Measurements from ENCODE around the gene ABLIM1.

Gene ABLIM1

DNA sequence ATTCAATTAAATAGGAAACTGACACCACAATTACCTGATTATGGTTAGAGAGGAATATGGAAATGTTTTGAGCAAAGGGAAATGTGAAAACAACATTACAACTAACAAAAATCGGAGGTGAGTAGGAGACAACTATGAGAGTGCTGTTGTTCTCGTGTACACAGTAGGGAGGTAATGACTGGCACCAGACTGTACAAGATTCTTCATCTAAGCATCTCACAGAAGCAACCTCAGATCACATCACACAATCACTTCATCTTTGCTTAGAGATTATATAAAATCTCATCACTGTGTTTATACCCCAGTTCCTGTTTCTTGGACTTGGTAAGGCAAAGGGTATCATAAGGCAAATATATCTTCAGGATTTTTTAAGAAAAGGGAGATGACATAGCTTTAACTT is 14.9 kb downstream of the ABLIM1 start:
- no peak for DNase-seq

DNA sequence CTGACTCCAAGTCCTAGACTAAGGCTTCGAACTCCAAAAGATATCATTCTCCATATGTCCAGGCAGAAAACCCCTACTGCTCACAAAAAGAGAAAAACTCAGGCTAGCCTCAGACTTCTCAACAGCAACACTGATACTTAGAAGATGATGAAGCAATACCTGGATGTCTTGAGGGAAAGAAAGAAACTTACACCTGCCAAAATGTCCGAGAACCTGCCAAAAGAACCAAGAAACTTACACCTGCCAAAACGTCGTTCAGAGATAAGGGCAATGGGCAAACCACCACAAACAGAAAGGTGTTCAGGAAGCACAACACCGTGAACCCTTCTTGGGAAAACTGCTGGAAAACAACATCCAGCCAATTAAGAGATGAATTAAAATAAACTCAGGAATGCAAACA is 15.3 kb downstream of the ABLIM1 start:
- DNase-seq: no peak

DNA sequence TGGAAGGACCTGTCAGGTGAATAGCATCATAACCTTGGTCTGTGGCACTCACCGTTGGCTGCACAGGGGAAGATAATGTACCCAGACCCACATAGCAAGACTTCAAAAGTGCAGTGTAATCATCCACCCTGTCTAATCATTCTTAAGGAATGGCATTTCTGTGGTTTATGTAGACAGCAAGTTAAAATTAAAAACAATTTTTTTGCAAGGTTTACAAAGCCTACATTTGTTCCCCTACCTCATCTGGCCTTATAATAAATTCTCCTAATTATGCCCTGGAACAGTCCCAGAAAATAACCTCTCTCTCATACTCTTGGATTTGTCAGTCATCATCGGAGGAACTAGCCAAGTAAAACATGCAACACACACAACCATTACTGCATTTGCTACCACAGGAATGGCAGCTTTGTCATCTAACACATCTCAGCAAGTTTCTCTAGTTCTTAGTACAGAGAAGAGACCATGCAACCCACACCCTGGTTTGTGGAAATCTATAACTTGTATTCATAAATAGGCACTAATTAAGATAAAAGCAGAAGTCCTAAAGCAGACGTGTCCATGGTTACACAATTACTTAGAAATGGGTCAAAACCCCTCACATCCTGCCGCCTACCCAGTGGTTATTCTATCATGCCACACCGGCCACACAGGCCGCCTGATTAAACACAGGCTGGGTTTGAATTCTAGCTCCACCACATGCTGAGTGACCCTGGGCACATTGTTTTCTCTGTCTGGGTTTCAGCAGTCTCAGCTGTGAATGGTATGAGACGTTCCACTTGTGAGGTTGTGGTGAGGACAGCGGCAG is 19.1 kb downstream of the ABLIM1 start:
- DNase-seq: no peak

DNA sequence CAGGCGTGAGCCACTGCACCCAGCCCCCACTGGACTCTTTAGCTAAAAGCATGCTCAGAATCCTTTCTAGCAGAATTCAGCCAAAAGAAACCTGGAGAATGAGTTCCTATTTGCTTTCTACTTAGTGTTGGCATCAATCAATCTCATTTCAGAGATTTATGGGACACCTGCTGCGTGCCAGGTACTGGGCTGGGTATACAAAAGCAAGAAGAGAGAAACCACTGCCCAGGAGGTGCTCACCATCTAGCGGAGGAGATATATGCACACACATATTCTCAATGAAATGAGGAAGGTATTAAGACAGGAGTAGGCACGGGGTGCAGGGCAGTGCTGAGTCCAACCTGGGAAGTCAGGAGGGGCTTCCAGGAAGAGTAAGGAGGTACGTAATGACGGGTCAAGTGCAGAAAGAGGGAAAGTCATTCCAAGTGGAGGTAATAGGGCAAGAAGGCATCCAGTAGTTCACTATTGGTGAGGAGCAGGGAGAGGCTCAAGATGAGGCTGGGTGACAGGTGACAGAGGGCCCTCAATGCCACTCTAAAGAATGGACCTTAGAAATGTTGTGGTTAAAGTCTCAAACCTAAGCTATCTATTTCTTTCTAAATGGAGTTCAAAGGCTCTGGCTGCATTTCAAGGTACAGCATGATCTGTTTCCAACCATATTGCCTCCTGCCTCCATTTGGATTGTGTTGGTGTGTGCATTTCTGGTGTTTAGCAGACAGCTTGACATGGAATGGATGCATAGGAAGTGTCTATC is 22.1 kb downstream of the ABLIM1 start:
- no peak for DNase-seq

DNA sequence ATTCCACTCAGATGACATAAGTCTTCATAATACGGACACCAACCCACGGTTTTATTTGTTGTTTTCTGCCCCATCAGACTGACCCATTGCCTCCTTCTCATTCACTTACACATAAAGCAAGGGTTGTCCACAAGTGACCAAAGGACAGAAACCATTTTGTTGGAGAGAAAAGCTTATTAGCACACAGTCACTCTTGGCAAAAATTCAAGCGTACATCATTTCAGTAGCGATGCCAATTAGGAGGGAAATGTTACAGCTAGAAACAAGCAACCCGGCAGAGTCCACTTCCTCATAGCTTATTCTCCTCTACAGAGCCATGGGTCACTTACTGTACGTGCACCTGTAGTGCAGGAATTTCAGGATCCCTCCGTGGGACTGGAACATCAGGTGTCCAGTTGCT is 23.0 kb downstream of the ABLIM1 start:
- no peak for DNase-seq

DNA sequence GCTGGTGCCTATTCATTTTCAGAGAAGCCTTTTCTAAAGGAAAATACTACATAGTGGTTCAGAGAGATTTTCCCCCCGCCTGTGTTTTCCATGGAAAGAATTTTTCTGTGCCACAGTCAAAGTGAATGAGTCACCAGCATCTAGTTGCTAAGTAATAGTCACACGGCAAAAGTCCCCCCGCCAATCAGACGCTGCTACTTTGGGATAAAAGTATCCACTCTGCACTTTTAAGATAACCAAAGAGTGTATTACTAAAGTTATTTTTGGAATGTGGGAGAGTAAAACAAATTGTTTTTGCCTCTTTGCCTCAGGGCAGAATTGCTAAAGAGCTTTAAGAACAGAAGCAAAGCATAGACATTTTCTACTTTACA is 23.5 kb downstream of the ABLIM1 start:
- no peak for DNase-seq

DNA sequence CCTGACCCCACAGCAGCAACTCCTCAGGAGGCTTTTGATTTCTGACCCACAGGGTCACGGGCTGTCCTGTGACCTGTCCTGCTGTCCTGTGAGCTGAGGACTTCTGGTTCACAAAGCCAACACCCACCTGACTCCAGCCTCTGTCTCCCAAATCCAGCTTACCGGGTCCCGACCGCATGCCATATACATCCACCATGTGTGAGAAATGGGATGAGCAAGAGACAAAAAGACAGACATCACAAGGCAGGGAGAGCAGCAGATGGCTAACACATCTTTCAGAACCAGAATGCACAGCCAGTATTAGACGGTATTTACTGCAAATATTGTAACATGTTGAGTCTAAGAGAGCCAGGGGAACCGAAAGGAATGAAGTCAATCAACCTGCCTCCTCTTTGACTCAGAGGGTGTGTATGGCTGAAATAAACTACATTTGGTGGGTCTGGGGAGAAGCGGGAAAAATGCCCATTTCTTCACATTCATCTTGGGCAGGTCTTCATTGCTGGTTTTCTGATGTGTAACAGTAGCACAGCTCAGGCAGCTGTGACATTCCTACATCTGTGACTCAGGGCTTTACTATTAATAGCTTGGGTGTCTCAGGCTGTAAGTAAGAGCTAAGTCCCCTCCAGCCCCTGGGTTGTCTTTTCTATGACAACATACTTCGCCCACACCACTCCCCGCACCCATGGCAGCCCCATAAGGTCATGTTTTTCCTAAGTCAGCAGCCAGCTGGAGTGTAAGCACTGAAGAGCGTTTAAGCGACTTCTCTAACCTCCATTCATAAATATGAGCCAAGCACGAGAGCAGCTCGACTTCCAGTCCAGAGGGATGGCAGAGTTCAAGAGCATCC is 25.0 kb downstream of the ABLIM1 start:
- no peak for DNase-seq

DNA sequence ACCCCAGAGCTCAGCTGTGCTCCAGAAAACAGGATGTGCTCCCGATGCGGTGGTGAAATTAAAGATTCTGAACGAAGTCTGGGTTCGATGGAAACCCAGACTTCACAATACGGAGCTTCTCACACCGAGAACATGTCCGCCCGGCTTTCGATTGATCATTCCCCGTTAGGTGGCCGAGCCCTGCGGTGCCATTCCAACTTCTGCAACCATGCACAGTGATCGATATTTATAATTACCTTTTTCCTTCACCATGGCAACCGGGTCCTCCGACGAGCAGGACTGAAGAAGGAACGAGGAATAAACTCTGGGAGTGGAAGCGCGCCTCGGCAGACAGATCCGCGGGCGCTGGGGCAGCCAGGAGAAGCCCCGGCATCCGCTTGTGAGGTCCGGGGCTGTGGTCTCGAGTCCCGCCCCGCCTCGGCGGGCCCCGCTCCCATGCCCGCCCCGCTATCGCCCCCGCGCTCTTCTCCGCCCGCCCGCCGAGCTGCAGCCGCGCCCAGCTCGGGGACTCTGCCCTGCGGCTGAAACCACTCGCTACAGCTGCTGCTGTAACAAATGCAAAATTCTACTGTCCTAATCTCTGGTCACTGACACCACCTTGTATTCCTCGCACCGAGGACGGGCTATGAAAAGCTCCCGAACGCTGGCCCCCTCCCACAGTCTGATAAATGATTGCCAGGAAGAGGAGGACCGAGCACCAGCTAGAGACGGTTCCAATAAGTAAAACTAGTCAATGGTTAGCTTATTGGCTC is 26.2 kb downstream of the ABLIM1 start:
- DNase-seq: no peak

DNA sequence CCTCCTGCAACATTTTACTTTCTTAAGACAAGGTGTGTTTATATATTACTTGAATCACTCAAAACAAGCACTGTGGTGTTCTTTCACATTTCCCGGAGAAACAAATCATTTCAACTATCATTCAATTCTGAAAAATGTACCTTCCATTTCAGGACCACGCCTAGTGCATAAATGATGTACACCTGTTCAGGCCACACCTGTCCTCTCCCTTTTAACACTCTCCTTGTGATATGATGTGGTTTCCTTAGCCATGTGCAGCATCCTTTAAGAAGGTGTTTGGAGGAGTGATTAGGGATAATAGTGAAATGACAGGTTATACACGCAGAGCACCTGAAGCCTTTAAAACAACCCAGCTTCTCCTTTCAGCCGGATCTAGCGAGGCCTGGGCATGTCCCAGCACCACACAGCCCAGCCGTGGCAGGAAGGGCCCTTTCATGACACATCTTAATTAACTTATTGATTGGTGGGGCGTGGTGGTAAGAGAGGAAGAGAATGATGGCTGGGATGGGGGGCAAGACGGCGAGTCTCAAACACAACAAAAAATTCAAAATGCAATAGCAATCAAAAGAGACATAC is 26.9 kb downstream of the ABLIM1 start:
- no peak for DNase-seq

DNA sequence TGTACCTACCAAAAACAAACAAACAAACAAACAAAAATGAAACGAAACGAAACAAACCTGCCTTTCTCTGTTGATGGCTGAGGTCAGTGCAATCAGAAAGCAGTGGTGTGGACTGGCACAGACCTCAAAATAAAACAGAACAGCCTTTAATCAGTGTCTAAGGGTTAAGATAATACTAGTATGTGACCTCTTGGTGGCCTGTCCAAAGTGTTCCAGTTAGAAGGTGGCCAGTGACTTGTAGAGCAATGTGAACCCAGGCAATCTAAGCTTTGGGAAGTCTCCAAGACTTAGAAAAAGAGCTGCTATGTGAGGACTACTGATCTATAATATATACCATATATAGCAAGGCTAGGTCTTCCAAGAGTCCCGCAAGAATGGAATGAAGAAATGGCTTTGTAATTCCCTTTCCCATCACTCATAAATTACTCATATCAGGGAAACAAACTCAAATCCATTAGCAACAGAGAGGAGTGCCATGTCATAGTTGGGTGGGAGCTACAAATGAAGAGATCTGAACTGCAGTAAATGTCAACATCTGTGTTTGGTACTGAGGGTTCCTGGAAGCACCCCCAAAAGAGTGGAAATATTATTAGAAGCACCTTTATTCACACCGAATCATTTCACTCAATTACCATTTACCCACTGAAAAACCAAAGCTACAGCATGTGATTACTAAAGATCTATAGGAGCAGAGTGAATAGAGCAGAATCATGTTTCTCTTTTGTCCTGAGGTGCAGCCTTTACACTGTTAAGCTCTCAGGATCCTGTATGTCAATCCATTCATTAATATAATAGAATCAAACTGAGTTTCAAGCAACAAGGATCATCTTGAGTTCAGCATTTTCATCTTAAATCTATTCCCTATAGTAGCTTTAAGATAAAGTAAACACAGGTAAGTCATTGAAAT is 28.0 kb downstream of the ABLIM1 start:
- no peak for DNase-seq

DNA sequence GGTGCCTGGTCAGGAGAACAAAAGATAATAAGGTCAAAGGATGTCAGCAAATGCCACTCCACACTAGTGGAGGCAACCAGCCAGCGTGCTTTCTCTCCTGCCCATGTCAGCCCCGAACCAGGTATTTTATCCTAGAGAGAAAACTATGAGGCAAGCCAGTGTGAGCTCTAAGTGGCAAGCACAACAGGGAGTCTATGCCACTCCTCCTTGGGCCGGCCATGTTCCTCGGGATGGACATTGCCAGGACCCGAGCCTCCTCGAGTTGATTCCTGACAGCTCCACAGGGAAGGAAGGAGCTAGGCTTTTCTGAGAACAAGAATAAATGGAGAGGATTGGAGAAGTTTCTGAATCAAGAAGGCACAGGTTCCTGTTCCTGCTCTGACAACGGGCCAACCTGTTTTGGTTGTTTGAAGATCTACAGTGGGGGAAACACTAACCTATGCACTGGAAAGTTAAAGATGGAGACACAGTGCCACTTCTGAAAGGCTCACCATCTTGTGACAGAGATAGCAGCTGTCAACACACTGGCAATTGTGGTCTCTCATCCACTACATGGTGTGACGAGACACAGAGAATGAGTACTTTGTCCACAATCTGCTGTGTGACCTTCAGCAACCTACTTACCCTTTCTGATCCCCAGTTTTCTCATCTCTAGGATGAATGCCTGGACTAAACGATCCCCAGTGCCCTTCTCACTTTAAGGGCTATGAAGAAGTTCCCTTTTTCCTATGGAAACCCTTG is 28.8 kb downstream of the ABLIM1 start:
- no peak for DNase-seq

DNA sequence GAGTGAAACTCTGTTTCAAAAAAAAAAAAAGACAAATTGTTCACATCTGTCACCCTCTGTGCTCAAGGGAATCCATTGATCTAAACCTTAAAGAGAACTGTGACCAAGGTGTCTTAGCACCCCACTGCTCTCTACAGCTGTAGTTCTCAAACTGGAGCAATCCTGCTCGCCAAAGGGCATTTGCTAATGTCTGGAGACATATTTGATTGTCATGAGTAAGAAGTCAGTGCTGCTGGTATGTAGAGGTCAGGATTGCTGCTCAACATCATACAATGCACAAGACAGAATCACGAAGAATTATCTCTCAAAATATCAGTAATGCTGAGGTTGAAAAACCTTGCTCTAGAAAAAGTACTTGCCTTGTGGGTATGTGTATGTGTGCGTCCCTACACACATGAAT is 30.0 kb downstream of the ABLIM1 start:
- DNase-seq: no peak

DNA sequence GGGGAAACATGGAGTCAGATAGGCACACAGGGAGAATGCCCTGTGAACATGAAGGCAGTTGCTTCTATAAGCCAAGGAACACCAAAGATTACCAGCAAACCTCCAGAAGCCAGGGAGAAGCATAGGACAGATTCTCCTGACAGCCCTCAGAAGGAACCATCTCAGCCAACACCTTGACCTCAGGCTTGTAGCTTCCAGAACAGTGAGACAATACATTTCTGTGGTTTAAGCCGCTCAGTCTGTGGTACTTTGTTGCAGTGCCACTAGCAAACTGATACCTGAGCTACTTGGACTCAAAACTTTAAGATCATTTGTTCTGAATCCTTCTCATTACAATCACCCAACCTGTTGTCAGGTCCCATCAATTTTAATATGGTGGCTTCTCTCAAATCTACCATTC is 31.2 kb downstream of the ABLIM1 start:
- DNase-seq: no peak

DNA sequence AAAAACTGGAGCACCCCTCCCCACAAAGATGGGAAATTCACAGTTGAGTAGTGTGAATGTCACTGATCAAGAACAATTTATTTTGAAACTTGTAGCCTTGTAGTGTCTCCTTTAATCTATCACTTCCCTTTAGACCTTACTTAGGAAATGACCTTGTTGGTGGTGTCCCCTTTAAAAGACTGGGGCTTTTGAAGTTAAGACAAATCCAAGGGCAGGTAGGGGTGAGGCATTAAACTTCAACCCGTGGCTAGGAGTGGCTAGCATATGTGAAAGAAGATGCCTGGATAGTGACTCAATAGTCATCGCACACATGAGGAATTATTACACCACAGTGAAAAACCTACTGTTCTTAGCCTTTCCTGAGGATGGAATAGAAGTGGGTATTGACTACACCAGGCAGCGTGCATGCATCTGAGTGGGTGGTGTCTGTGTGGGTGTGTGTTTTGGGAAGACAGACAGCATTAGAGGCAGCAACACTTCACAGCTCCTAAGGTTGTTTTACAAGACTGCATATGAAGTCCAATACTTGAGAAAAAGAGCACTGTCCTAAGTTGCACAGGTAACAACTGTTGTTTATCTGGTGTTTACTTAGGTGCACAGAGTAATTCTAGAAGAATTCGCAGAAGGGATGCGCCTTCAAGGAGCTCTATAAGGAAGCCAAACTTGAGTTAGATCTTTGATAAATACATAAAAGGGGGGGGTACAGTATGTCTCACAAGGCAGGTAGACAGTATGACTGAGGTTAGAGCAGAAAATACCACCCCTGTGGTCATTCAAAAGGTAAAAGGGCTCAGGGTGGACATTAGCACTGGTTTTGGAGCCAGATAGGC is 32.9 kb downstream of the ABLIM1 start:
- no peak for DNase-seq

DNA sequence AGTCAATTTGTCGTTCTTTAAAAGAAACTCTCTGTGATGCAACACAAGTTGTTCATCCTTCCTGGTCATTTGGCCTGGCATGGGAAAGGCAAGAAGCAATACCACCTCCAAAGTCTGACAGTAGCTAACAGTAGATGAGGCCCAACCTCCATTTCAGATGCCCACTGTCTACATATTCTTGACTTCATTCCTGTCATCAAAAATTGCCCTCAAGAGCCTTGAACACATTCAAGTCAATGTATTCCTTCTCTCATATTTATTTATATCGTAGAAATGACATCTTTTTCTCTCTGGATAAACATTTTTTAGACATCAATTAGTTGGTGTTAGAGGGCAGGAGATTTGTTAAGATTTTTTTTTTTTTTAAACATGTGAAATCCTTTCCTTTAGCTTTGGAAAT is 33.7 kb downstream of the ABLIM1 start:
- no peak for DNase-seq

DNA sequence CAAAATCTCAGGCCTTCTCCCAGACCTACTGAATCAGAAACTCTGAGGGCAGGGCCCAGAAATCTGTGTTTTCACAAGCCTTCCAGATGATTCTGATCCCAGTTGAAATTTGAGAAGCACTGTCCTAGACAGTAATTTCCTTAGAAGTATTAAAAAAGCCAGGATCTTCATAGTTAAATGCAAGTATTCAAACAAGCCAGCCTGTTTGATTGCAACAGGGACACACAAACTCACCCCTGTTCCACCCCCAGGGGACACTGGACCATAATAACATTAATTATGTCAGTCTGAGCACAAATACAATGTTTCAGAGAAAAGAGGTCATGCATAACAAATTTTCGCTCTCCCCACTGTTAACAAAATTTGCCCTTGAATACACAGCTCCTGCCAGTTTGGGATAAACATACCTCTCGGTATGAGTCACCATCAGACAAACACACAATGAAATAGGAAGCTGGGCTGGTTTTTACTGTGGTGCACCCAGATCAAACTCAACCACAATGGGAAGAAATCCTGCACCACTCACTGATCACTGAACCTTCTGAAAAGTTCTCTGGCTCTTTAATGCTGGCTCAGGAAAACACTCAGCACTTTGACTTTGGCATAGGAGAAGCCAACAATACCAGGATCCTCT is 34.3 kb downstream of the ABLIM1 start:
- no peak for DNase-seq

DNA sequence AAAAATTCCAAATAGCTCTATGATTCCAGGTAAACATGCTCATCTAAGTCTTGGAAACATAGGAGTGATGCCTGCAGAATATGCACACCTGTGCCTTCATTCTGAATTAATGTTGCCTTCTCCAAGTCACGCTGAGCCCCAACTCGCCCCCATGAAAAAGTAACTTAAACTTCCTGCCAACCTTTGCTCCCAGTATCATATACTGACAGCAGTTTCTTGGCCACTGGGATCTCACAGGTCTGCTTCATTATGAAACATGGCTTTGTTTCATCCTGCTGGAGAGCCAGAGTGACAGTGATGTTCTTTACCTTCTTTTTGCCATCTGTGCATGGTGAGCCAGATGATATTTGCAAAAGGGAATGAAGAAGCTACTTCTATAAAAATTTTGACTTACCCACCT is 34.9 kb downstream of the ABLIM1 start:
- DNase-seq: no peak

DNA sequence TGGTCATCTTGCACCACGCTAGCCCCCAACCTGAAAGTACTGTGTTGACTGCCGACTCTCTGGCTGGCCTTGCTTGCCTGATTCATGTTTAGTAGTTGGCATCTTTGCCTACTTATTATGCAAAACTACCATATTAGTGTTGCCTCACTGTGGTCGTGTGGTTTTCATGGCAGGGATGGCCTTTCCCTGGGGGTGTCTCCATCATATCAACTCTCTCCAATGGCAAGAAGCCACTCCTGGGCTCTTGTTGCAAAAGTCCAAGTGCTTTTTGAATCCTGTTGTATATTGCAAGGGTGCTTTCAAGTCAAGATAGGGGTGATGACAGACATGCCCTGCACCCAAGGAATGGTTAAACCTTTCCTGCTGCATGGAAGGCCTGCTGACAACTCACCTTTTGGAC is 39.4 kb downstream of the ABLIM1 start:
- no peak for DNase-seq

DNA sequence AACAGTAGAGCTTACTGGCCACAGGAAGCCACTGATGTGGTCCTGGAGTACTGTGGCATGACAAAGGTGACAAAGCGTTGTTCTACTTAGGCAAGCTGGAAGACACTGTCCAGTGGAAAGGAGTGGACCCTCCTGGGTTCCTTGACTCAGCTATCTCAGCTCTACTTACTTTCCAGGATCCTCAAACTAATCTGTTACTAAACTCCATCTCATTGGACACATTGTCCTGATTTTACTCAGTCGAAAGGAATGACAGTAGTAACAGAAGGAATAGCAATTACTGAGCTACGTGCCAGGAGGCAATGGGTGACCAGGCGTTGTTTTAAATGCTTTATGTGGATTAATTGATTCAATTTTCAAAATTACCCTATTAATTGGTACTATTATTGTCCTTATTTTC is 41.6 kb downstream of the ABLIM1 start:
- no peak for DNase-seq
